ENCODE data around the gene MAD2L2. TPM values are rescaled to one million over a fixed set of nuclear protein-coding genes. Genes with fewer than 3 reads are reported as not detected.

Gene MAD2L2
- polyA plus RNA-seq, 3 donors: 50.4 to 71.3 (median 57.8) TPM

GRCh38 chr1:11701551-11701961 lies 20.6 kb upstream of the MAD2L2 start:
- H3K27me3 ChIP-seq (ENCODE audit: control insufficient read depth in 2 of 2, insufficient read depth in 2 of 2, low read length in 2 of 2): peaks cover 0 to 25% of the 10 kb centered on the region in 2 donors
- no peaks in the 10 kb centered on the region for H3K79me2 ChIP-seq (ENCODE audit: insufficient read depth, low read length)
- H3K4me3 Mint-ChIP-seq: no peak overlapping the region
- no peaks in the 10 kb centered on the region for H3K36me3 Mint-ChIP-seq
- H3K4me1 Mint-ChIP-seq: no peaks in the 10 kb centered on the region
- H2AFZ ChIP-seq (ENCODE audit: insufficient read depth, low read depth, low read length, poor library complexity, severe bottlenecking): no peak overlapping the region
- no peak overlapping the region for H3K4me2 ChIP-seq (replicated peaks; ENCODE audit: extremely low read depth, low read length, poor library complexity, severe bottlenecking)
- H3K9ac ChIP-seq (ENCODE audit: insufficient read depth, low read length, poor library complexity, severe bottlenecking): no peak overlapping the region
- DNase-seq: no peak
- H4K20me1 ChIP-seq (ENCODE audit: insufficient read depth, low read length): no peaks in the 10 kb centered on the region
- no peak overlapping the region for H3K4me3 ChIP-seq (replicated peaks in 1 of 3; ENCODE audit: low read depth in 2 of 3, low read length in 3 of 3)
- peaks cover 0 to 3% (median 0%) of the 10 kb centered on the region in 7 donors for H3K9me3 Mint-ChIP-seq
- no peaks in the 10 kb centered on the region for H3K9me3 ChIP-seq (replicated peaks in 1 of 2; ENCODE audit: control insufficient read depth in 1 of 2, insufficient read depth in 1 of 2, low read length in 2 of 2)
- H3K36me3 ChIP-seq (replicated peaks in 1 of 2; ENCODE audit: control insufficient read depth in 1 of 2, insufficient read depth in 2 of 2, low read length in 2 of 2): no peaks in the 10 kb centered on the region
- no peaks in the 10 kb centered on the region for H3K4me1 ChIP-seq (ENCODE audit: control insufficient read depth in 1 of 2, insufficient read depth in 2 of 2, low read length in 2 of 2)
- peaks cover 22 to 46% (median 32%) of the 10 kb centered on the region in 3 donors for H3K27me3 Mint-ChIP-seq (ENCODE audit: low read depth in 3 of 3)
- H3K27ac ChIP-seq (ENCODE audit: low read depth in 1 of 2, low read length in 2 of 2): no peak overlapping the region
- WGBS (ENCODE audit: insufficient coverage): 73% methylated on average over 15 of the region's 15 CpGs
- intact Hi-C loops (cut with micrococcal nuclease): no loop called here
- no peak overlapping the region for H3K27ac Mint-ChIP-seq
- no peak for TF ChIP-seq CTCF (IDR thresholded peaks at IDR 0.05)

GRCh38 chr1:11700601-11701467 lies 19.9 kb upstream of the MAD2L2 start:
- no peaks in the 10 kb centered on the region for H3K4me1 Mint-ChIP-seq
- H2AFZ ChIP-seq (ENCODE audit: insufficient read depth, low read depth, low read length, poor library complexity, severe bottlenecking): no peak overlapping the region
- H3K27ac ChIP-seq (ENCODE audit: low read depth in 1 of 2, low read length in 2 of 2): no peak overlapping the region
- H3K4me2 ChIP-seq (replicated peaks; ENCODE audit: extremely low read depth, low read length, poor library complexity, severe bottlenecking): no peak overlapping the region
- H3K9me3 ChIP-seq (replicated peaks in 1 of 2; ENCODE audit: control insufficient read depth in 1 of 2, insufficient read depth in 1 of 2, low read length in 2 of 2): no peaks in the 10 kb centered on the region
- no peak for DNase-seq
- peaks cover 25 to 51% (median 36%) of the 10 kb centered on the region in 3 donors for H3K27me3 Mint-ChIP-seq (ENCODE audit: low read depth in 3 of 3)
- H3K27me3 ChIP-seq (ENCODE audit: control insufficient read depth in 2 of 2, insufficient read depth in 2 of 2, low read length in 2 of 2): peaks cover 0 to 25% of the 10 kb centered on the region in 2 donors
- no peak overlapping the region for H3K4me3 Mint-ChIP-seq
- WGBS (ENCODE audit: insufficient coverage): 38% methylated on average over 17 of the region's 34 CpGs
- H3K9ac ChIP-seq (ENCODE audit: insufficient read depth, low read length, poor library complexity, severe bottlenecking): no peak overlapping the region
- peaks cover 0 to 3% (median 0%) of the 10 kb centered on the region in 7 donors for H3K9me3 Mint-ChIP-seq
- intact Hi-C loops (cut with micrococcal nuclease): no loop called here
- no peaks in the 10 kb centered on the region for H3K36me3 ChIP-seq (replicated peaks in 1 of 2; ENCODE audit: control insufficient read depth in 1 of 2, insufficient read depth in 2 of 2, low read length in 2 of 2)
- TF ChIP-seq CTCF (IDR thresholded peaks at IDR 0.05): no peak
- no peaks in the 10 kb centered on the region for H4K20me1 ChIP-seq (ENCODE audit: insufficient read depth, low read length)
- no peak overlapping the region for H3K4me3 ChIP-seq (replicated peaks in 1 of 3; ENCODE audit: low read depth in 2 of 3, low read length in 3 of 3)
- no peak overlapping the region for H3K27ac Mint-ChIP-seq
- H3K4me1 ChIP-seq (ENCODE audit: control insufficient read depth in 1 of 2, insufficient read depth in 2 of 2, low read length in 2 of 2): no peaks in the 10 kb centered on the region
- no peaks in the 10 kb centered on the region for H3K36me3 Mint-ChIP-seq
- no peaks in the 10 kb centered on the region for H3K79me2 ChIP-seq (ENCODE audit: insufficient read depth, low read length)
